Ishikawa (cell line): ENCODE data around the gene DIP2C.

Experiments used
- CEBPB ChIP-seq: IDR thresholded peaks from 2 replicates; pipeline ENCODE4 v1.6.1; 2012
- CREB1 ChIP-seq: IDR thresholded peaks from 2 replicates; pipeline ENCODE4 v1.6.1; 2012; ENCODE audit warnings: low read depth
- EGR1 ChIP-seq: IDR thresholded peaks from 2 replicates; pipeline ENCODE4 v1.6.1; 2012
- EP300 ChIP-seq: IDR thresholded peaks from 2 replicates; pipeline ENCODE4 v1.6.1; 2012; ENCODE audit warnings: borderline replicate concordance
- FOXM1 ChIP-seq: IDR thresholded peaks from 2 replicates; pipeline ENCODE4 v1.6.1; 2012; ENCODE audit warnings: low read depth, borderline replicate concordance
- RAD21 ChIP-seq: IDR thresholded peaks from 2 replicates; pipeline ENCODE4 v1.6.1; 2012; ENCODE audit warnings: low read depth
- REST ChIP-seq: IDR thresholded peaks from 2 replicates; pipeline ENCODE4 v1.6.1; 2012; ENCODE audit warnings: low read depth, mild to moderate bottlenecking
- TAF1 ChIP-seq: IDR thresholded peaks from 2 replicates; pipeline ENCODE4 v1.6.1; 2012; ENCODE audit warnings: low read depth, mild to moderate bottlenecking
- TEAD4 ChIP-seq: IDR thresholded peaks from 2 replicates; pipeline ENCODE4 v1.6.1; 2012
- USF1 ChIP-seq: IDR thresholded peaks from 2 replicates; pipeline ENCODE4 v1.6.1; 2012
- YY1 ChIP-seq: IDR thresholded peaks from 2 replicates; pipeline ENCODE4 v1.6.1; 2012; ENCODE audit warnings: low read depth
- TF ChIP-seq, protein P1 (sequence below): IDR thresholded peaks from 2 replicates; pipeline ENCODE4 v1.6.1; 2012

DNA sequence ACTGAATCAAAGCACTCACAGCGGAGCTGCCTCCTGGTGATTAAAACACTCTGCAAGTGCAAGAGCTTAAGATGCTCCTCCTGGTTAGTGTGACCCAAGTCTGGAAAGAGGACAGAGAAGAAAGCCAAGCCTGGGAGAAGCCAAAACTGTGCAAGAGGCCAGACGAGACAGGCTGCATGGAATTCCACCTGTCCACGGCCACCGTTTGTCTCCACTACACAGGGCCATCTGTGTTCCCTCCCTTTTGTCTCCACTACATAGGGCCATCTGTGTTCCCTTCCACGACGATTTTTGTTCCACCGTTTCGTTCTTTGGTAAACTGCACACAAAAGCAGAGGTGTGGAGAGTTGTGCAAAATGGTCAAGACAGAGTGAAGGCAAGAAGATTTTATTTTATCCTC lies 233.0 kb downstream of the DIP2C start:
- TF ChIP-seq REST: no peak
- no peak for TF ChIP-seq EGR1
- TF ChIP-seq EP300: no peak
- TF ChIP-seq TEAD4: no peak
- no peak for TF ChIP-seq YY1
- TF ChIP-seq, protein P1, sequence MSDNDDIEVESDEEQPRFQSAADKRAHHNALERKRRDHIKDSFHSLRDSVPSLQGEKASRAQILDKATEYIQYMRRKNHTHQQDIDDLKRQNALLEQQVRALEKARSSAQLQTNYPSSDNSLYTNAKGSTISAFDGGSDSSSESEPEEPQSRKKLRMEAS: no peak
- TF ChIP-seq CREB1: no peak
- no peak for TF ChIP-seq CEBPB
- no peak for TF ChIP-seq TAF1
- TF ChIP-seq USF1: no peak
- no peak for TF ChIP-seq RAD21
- TF ChIP-seq FOXM1: no peak
